Esophagus muscularis mucosa (tissue), 4 donors: ENCODE measurements around the gene IFNA6. TPM values are rescaled to one million over a fixed set of nuclear protein-coding genes. Genes with fewer than 3 reads are reported as not detected.

Source experiments
- DNase-seq: peaks from one replicate; pipeline ENCODE4 v3.0.0-alpha.2; 2017; ENCODE audit errors: extremely low spot score
- H3K27ac ChIP-seq, 4 donors: fragments of 200-600 bp; sonication (generic); replicated peaks in 1 of 4; 1 replicate in 3 of 4; 2 replicates in 1 of 4; pipeline ENCODE4 v1.5.1; 2016 to 2019; ENCODE audit warnings: mild to moderate bottlenecking in 1 of 4
- H3K27me3 ChIP-seq, 4 donors: fragments of 200-600 bp; sonication (generic); one replicate each; pipeline versions ENCODE4 v1.5.1 to v1.6.0; 2016 to 2019
- H3K36me3 ChIP-seq, 4 donors: fragments of 200-600 bp; sonication (generic); one replicate each; pipeline ENCODE4 v1.5.1; 2016 to 2019
- H3K4me1 ChIP-seq, 4 donors: fragments of 200-600 bp; sonication (generic); one replicate each; pipeline ENCODE4 v1.5.1; 2016 to 2019
- H3K4me3 ChIP-seq, 4 donors: fragments of 200-600 bp; sonication (generic); 1 replicate in 2 of 4; 2 replicates in 2 of 4; pipeline ENCODE4 v1.5.1; 2016 to 2019; ENCODE audit warnings: mild to moderate bottlenecking in 4 of 4, moderate library complexity in 1 of 4
- H3K9me3 ChIP-seq, 4 donors: fragments of 200-600 bp; sonication (generic); 1 replicate in 3 of 4; 2 replicates in 1 of 4; pipeline ENCODE4 v1.5.1; 2016 to 2019
- CTCF ChIP-seq, 3 experiments: fragments of 200-600 bp in 2 of 3; fragments of 450-650 bp in 1 of 3; sonication (generic) in 2 of 3; IDR thresholded peaks; one replicate each; pipeline ENCODE4 v1.5.1; 2017 to 2019; ENCODE audit warnings: antibody characterized with exemption in 3 of 3, mild to moderate bottlenecking in 2 of 3, moderate library complexity in 1 of 3
- EP300 ChIP-seq: sonication (generic); formaldehyde crosslinking; IDR thresholded peaks from one replicate; pipeline ENCODE4 v1.6.1; 2017; ENCODE audit warnings: antibody characterized with exemption
- POLR2A ChIP-seq: fragments of 450-650 bp; IDR thresholded peaks from one replicate; pipeline ENCODE4 v1.6.1; 2017; ENCODE audit warnings: antibody characterized with exemption, moderate library complexity, mild to moderate bottlenecking, low read depth
- POLR2AphosphoS5 ChIP-seq, 2 donors: sonication (generic); formaldehyde crosslinking; IDR thresholded peaks; one replicate each; pipeline ENCODE4 v1.6.1; 2017; ENCODE audit warnings: antibody characterized with exemption in 2 of 2
- WGBS: methylation state at CpG from one replicate; pipeline ENCODE4 v1.1.5; 2018; 5-methylcytosine and 5-hydroxymethylcytosine counted together
- intact Hi-C: fragments of 100-400 bp; cut with DNase I; formaldehyde crosslinking; loops from one replicate; pipeline ENCODE4 v1.15.1; 2023
- total RNA-seq, 4 donors: library from RNA; depleted of rRNA; stranded (reverse); fragments of >200 nt; gene quantifications; one replicate each; pipeline versions ENCODE4 v1.1.0 to v1.2.1, GENCODE V29; 2016

IFNA6 gene
- total RNA-seq, 4 donors from 2014 or later = not detected

- WGBS = 77% methylated on average over 2 of the region's 2 CpGs
- intact Hi-C loops = no loop called here
- Histone ChIP-seq H3K4me3 (no peak overlapping the region), H3K36me3 (peaks cover 0 to 37% (median 26%) of the 10 kb centered on the region in 4 donors), H3K4me1 (peaks cover 7 to 27% (median 20%) of the 10 kb centered on the region in 4 donors), H3K9me3 (no peaks in the 10 kb centered on the region), H3K27ac (no peak overlapping the region), H3K27me3 (no peaks in the 10 kb centered on the region)
- DNase-seq = no peak
- no peak for TF ChIP-seq POLR2AphosphoS5 (IDR thresholded peaks at IDR 0.05)
- TF ChIP-seq CTCF (IDR thresholded peaks at IDR 0.05) = no peak
- no peak for TF ChIP-seq POLR2A
- no peak for TF ChIP-seq EP300
Measured at GRCh38 chr9:21320465-21320864, 30.2 kb downstream of the IFNA6 start.

GRCh38 chr9:21317956-21318923 lies 32.4 kb downstream of the IFNA6 start:
- intact Hi-C loops = loop anchor here (2.0 to 5.0 kb wide), 3 partner anchors 79 to 469 kb away; no protein-coding TSS in a partner anchor
- H3K27ac ChIP-seq = no peak overlapping the region
- H3K36me3 ChIP-seq = peaks cover 0 to 23% (median 19%) of the 10 kb centered on the region in 4 donors
- no peak overlapping the region for H3K4me3 ChIP-seq
- H3K9me3 ChIP-seq = no peaks in the 10 kb centered on the region
- peaks cover 7 to 26% (median 21%) of the 10 kb centered on the region in 4 donors for H3K4me1 ChIP-seq
- 19% methylated on average over 7 of the region's 7 CpGs for WGBS
- H3K27me3 ChIP-seq = no peaks in the 10 kb centered on the region
- no peak for DNase-seq
- TF ChIP-seq CTCF (IDR thresholded peaks at IDR 0.05) (peak; percentile 61 to 68 (median 61)), POLR2AphosphoS5 (IDR thresholded peaks at IDR 0.05) (no peak), EP300 (no peak)

- DNase-seq = no peak
- 19% methylated on average over 3 of the region's 3 CpGs for WGBS
- no peak for TF ChIP-seq CTCF (IDR thresholded peaks at IDR 0.05)
- no peak for TF ChIP-seq POLR2A
- no peak for TF ChIP-seq EP300
- TF ChIP-seq POLR2AphosphoS5 (IDR thresholded peaks at IDR 0.05) = no peak
Measured at GRCh38 chr9:21316860-21317259, 33.8 kb downstream of the IFNA6 start.

GRCh38 chr9:21316032-21316842 lies 34.5 kb downstream of the IFNA6 start:
- intact Hi-C loops = loop anchor here (2.0 to 5.0 kb wide), 3 partner anchors 81 to 471 kb away; no protein-coding TSS in a partner anchor
- Histone ChIP-seq H3K27me3 (no peaks in the 10 kb centered on the region), H3K9me3 (no peaks in the 10 kb centered on the region), H3K4me1 (peaks cover 7 to 26% (median 21%) of the 10 kb centered on the region in 4 donors), H3K27ac (no peak overlapping the region), H3K36me3 (peaks cover 0 to 4% (median 1%) of the 10 kb centered on the region in 4 donors), H3K4me3 (no peak overlapping the region)
- TF ChIP-seq POLR2AphosphoS5 (IDR thresholded peaks at IDR 0.05) = no peak
- no peak for TF ChIP-seq CTCF (IDR thresholded peaks at IDR 0.05)
- no peak for TF ChIP-seq EP300
- no peak for TF ChIP-seq POLR2A
- WGBS = 31% methylated on average over 8 of the region's 8 CpGs
- DNase-seq = no peak

More at GRCh38 chr9:21316860-21317259, 33.8 kb downstream of the IFNA6 start:
- Histone ChIP-seq H3K9me3 (no peaks in the 10 kb centered on the region), H3K4me1 (peaks cover 7 to 26% (median 21%) of the 10 kb centered on the region in 4 donors), H3K36me3 (peaks cover 0 to 9% (median 7%) of the 10 kb centered on the region in 4 donors), H3K27ac (no peak overlapping the region), H3K4me3 (no peak overlapping the region), H3K27me3 (no peaks in the 10 kb centered on the region)
- intact Hi-C loops = loop anchor here (2.0 to 5.0 kb wide), 3 partner anchors 80 to 470 kb away; no protein-coding TSS in a partner anchor
